Thyroid gland (tissue), 4 donors: ENCODE data around the gene FSIP1. TPM values are rescaled to one million over a fixed set of nuclear protein-coding genes. Genes with fewer than 3 reads are reported as not detected.
A peak's percentile ranks its signal among the peaks of the same experiment; 100 is the strongest.

Experiments
- DNase-seq, 2 donors: peaks; one replicate each; pipeline ENCODE4 v3.0.0-alpha.2; 2019
- H3K27ac ChIP-seq, 3 donors: fragments of 200-600 bp; sonication (generic); 1 replicate in 2 of 3; 2 replicates in 1 of 3; pipeline ENCODE4 v1.5.1; 2016 to 2019; ENCODE audit warnings: mild to moderate bottlenecking in 1 of 3, moderate library complexity in 1 of 3
- H3K27me3 ChIP-seq: fragments of 200-600 bp; sonication (generic); one replicate; pipeline ENCODE4 v1.5.1; 2019
- H3K36me3 ChIP-seq, 2 donors: fragments of 200-600 bp; sonication (generic); one replicate each; pipeline ENCODE4 v1.5.1; 2016 to 2019
- H3K4me1 ChIP-seq, 2 donors: fragments of 200-600 bp; sonication (generic); one replicate each; pipeline ENCODE4 v1.5.1; 2017 to 2019
- H3K4me3 ChIP-seq, 3 donors: fragments of 200-600 bp; sonication (generic); replicated peaks in 1 of 3; 1 replicate in 2 of 3; 2 replicates in 1 of 3; pipeline ENCODE4 v1.5.1; 2016; ENCODE audit warnings: mild to moderate bottlenecking in 1 of 3
- H3K9me3 ChIP-seq: fragments of 200-600 bp; sonication (generic); one replicate; pipeline ENCODE4 v1.5.1; 2017
- POLR2A ChIP-seq, 2 donors: fragments of 450-650 bp; IDR thresholded peaks; one replicate each; pipeline ENCODE4 v1.6.1; 2017; ENCODE audit warnings: antibody characterized with exemption in 2 of 2, mild to moderate bottlenecking in 2 of 2, moderate library complexity in 1 of 2
- WGBS, 2 donors: methylation state at CpG; one replicate each; pipeline ENCODE4 v1.1.5; 2017; 5-methylcytosine and 5-hydroxymethylcytosine counted together
- intact Hi-C: fragments of 100-400 bp; cut with DNase I; formaldehyde crosslinking; loops from one replicate; pipeline ENCODE4 v1.15.1; 2023
- total RNA-seq, 4 donors: library from RNA; depleted of rRNA; stranded (reverse); fragments of >200 nt; gene quantifications; one replicate each; pipeline ENCODE4 v1.2.3, GENCODE V29; 2016
- TF ChIP-seq, protein P1 (sequence below), 6 experiments: fragments of 200-600 bp in 3 of 6; fragments of 450-650 bp in 3 of 6; sonication (generic) in 3 of 6; IDR thresholded peaks; one replicate each; pipeline ENCODE4 v1.5.1; 2016 to 2019; ENCODE audit warnings: antibody characterized with exemption in 6 of 6, mild to moderate bottlenecking in 2 of 6, inconsistent platforms in 1 of 6, moderate library complexity in 1 of 6

Gene FSIP1
- total RNA-seq, 4 donors from 2014 or later: 0.94 to 2.5 (median 1.5) TPM

DNA sequence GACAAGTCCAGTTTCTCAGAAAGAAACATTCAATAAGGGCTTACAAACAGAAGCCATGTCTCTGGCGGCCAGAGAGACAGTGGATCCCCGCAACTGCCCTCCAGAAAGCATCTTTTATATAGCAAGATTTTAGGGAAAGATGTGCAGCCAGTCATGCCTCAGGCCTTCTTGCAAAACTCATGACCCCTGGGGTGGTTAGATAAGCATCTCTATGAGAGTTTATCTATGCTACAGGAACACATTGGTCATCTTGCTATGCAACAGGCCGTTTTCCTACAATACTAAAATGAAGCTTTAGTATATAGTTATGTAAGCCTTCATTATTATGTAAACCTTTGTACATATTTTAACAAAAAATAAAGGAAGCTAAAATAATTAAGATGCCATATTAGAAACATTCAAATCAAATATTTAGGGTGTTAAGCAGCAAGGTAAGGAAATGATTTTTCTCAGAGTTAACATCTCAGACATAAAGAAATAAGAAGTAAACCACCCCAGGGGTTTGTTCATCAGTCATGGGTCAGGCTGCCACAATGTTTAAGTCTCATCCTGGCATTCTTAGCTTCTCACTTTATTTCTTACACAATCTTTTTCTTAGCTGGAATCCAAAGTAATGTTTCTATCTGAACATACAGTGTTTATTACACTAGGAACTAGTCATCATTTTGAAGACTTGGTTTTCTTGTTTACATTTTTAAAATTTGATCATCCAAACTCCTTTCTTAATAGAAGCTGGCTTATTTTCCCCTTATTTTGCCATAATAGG, 6.3 kb upstream of the FSIP1 start:
- 76 to 81% methylated on average over 3 of the region's 3 CpGs for WGBS, 2 donors
- no peak for DNase-seq
- H3K4me1 ChIP-seq: peaks cover 1 to 2% of the 10 kb centered on the region in 2 donors
- TF ChIP-seq, protein P1, sequence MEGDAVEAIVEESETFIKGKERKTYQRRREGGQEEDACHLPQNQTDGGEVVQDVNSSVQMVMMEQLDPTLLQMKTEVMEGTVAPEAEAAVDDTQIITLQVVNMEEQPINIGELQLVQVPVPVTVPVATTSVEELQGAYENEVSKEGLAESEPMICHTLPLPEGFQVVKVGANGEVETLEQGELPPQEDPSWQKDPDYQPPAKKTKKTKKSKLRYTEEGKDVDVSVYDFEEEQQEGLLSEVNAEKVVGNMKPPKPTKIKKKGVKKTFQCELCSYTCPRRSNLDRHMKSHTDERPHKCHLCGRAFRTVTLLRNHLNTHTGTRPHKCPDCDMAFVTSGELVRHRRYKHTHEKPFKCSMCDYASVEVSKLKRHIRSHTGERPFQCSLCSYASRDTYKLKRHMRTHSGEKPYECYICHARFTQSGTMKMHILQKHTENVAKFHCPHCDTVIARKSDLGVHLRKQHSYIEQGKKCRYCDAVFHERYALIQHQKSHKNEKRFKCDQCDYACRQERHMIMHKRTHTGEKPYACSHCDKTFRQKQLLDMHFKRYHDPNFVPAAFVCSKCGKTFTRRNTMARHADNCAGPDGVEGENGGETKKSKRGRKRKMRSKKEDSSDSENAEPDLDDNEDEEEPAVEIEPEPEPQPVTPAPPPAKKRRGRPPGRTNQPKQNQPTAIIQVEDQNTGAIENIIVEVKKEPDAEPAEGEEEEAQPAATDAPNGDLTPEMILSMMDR (IDR thresholded peaks at IDR 0.05): no peak
- H3K4me3 ChIP-seq: no peak overlapping the region
- no peaks in the 10 kb centered on the region for H3K9me3 ChIP-seq
- intact Hi-C loops: loop anchor here (5.0 kb wide), 1 partner anchor 188 kb away; no protein-coding TSS in a partner anchor
- no peak overlapping the region for H3K27ac ChIP-seq
- H3K36me3 ChIP-seq: no peaks in the 10 kb centered on the region
- H3K27me3 ChIP-seq: no peaks in the 10 kb centered on the region

DNA sequence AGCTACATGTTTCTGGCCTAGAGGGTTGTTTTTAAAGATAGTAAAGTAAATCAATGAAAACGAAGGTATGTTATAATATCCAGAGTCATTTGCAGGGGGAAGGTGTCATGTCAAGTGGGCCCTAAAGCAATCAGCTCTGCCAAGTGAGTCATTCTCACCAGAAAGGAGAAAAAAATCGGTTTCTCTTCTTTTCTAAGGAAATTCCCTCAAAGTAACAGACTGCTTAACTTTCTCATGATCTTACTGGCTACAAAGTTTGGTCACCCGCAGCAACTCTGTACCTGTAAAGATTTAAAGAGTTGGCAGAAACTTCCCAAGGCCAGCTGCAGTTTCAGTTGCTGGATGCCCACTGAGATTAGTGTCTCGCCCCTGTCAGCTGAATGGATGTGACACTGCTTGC, 5.5 kb upstream of the FSIP1 start:
- H3K4me3 ChIP-seq: no peak overlapping the region
- H3K4me1 ChIP-seq: peaks cover 10% of the 10 kb centered on the region in 2 donors
- intact Hi-C loops: loop anchor here (5.0 kb wide), 1 partner anchor 189 kb away; no protein-coding TSS in a partner anchor
- no peaks in the 10 kb centered on the region for H3K27me3 ChIP-seq
- DNase-seq: no peak
- no peak overlapping the region for H3K27ac ChIP-seq
- no peak for TF ChIP-seq POLR2A (IDR thresholded peaks at IDR 0.05)
- TF ChIP-seq, protein P1 (IDR thresholded peaks at IDR 0.05): no peak
- H3K9me3 ChIP-seq: no peaks in the 10 kb centered on the region
- no peaks in the 10 kb centered on the region for H3K36me3 ChIP-seq
- 59 to 74% methylated on average over 4 of the region's 4 CpGs for WGBS, 2 donors

DNA sequence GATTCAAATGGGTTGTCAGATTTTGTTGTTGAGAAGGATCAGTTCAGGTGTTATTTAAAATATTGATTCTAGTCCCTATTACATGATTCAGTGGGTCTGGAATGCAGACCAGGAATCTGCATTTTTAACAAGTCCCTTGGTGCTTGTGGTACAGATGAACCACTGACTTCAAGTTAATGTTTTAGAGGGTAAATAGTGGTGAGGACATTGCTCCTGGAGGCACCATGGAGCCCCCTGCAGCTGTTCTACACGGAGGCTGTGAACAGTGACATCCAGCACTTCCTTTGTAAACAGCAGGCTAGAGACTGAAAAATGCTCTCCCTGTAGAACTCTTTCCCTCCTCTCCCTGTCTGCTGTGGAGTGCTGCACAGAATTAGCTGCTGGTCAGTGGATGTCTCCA, 4.8 kb upstream of the FSIP1 start:
- H3K4me3 ChIP-seq: no peak overlapping the region
- H3K36me3 ChIP-seq: no peaks in the 10 kb centered on the region
- no peaks in the 10 kb centered on the region for H3K9me3 ChIP-seq
- H3K4me1 ChIP-seq: peaks cover 10% of the 10 kb centered on the region in 2 donors
- 7 to 9% methylated on average over 1 of the region's 1 CpG for WGBS, 2 donors
- DNase-seq: no peak
- no peak for TF ChIP-seq POLR2A (IDR thresholded peaks at IDR 0.05)
- H3K27ac ChIP-seq: no peak overlapping the region
- intact Hi-C loops: loop anchor here (5.0 kb wide), 1 partner anchor 190 kb away; no protein-coding TSS in a partner anchor
- H3K27me3 ChIP-seq: no peaks in the 10 kb centered on the region

DNA sequence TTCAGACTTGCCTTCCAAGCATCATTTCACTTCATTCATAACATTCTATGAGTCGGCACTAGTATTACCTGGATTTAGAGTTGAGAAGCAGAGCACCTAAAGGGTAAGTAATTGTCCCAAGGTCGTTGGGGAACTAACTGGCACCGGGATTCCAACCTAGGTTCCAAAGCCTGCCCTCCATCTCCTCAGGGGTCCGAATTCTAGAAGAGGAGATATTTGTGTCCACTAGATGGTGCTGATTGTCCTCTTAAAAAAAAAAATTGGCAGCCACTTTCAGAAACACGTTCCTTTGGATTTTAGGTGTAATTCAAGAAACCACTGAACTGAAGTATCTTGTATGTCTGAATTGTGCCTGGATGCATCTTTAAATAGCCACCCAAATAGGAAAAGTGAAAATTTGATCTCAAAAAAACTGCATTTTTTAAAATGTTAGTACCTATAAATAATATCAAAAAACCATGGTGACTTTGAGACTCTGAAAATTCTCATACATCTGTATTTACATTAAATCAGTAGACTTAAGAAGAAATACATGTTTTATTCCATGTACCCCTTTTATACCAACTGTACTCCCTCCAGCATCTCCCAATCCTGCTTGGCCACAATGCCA, 3.9 kb upstream of the FSIP1 start:
- peaks cover 10% of the 10 kb centered on the region in 2 donors for H3K4me1 ChIP-seq
- TF ChIP-seq POLR2A (IDR thresholded peaks at IDR 0.05): no peak
- TF ChIP-seq, protein P1 (IDR thresholded peaks at IDR 0.05): peak in 5 of 6 experiments; percentile 31 to 70 (median 60)
- H3K9me3 ChIP-seq: no peaks in the 10 kb centered on the region
- no peak overlapping the region for H3K27ac ChIP-seq
- no peaks in the 10 kb centered on the region for H3K27me3 ChIP-seq
- no peaks in the 10 kb centered on the region for H3K36me3 ChIP-seq
- intact Hi-C loops: loop anchor here (5.0 kb wide), 1 partner anchor 191 kb away; no protein-coding TSS in a partner anchor
- WGBS, 2 donors: 10 to 11% methylated on average over 5 of the region's 5 CpGs
- H3K4me3 ChIP-seq: no peak overlapping the region
- DNase-seq: no peak

DNA sequence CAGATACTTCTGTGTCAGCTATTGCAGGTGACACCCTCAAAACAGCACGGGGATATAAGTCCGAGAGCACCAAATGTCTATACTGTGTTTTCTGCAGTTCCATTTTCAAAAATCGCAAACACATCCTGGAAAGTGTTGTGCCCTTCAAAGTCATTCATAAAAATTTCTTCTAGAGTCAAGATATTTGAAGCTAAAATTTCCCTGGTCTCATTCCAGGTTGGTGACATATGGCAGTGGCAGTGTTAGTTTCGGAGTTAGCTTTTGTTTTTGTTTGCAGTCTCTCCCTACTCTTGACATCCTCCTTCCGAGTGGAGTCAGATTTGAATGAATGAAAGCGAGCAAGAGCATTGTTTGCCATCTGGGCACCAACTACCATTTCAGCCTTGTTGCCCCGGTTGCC, 3.2 kb upstream of the FSIP1 start:
- Histone ChIP-seq H3K27me3 (no peaks in the 10 kb centered on the region), H3K4me1 (peaks cover 10% of the 10 kb centered on the region in 2 donors), H3K36me3 (no peaks in the 10 kb centered on the region), H3K27ac (no peak overlapping the region), H3K4me3 (no peak overlapping the region), H3K9me3 (no peaks in the 10 kb centered on the region)
- TF ChIP-seq POLR2A (IDR thresholded peaks at IDR 0.05): no peak
- 87 to 90% methylated on average over 7 of the region's 7 CpGs for WGBS, 2 donors
- intact Hi-C loops: loop anchor here (5.0 kb wide), 1 partner anchor 191 kb away; no protein-coding TSS in a partner anchor
- DNase-seq: no peak

DNA sequence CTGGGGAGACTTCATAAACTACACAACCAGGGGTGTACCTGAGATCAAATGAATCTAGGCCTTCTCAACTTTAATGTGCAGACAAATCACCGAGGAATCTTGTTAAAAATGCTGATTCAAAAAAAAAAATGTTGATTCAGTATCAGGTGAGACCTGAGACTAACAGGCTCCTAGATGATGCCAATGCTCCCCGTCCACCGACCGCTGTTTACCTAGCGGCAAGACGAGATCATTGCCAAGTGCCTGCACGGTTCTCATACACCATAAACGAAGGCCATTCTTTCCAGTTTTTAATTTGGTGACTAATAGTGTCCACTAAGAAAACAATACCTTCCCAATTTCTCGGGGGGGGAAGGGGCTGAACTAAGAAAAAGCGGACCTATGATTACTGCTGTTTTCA, 2.5 kb upstream of the FSIP1 start:
- no peak overlapping the region for H3K27ac ChIP-seq
- no peak for TF ChIP-seq POLR2A (IDR thresholded peaks at IDR 0.05)
- TF ChIP-seq, protein P1 (IDR thresholded peaks at IDR 0.05): no peak
- intact Hi-C loops: loop anchor here (5.0 kb wide), 1 partner anchor 192 kb away; no protein-coding TSS in a partner anchor

More for the DNA sequence above, 2.5 kb upstream of the FSIP1 start:
- Histone ChIP-seq H3K36me3 (no peaks in the 10 kb centered on the region), H3K27me3 (no peaks in the 10 kb centered on the region), H3K4me1 (peaks cover 10% of the 10 kb centered on the region in 2 donors), H3K4me3 (no peak overlapping the region), H3K9me3 (no peaks in the 10 kb centered on the region)
- DNase-seq: no peak
- WGBS, 2 donors: 56 to 66% methylated on average over 10 of the region's 10 CpGs
